ENCODE results near the gene CARD14.
"Not testable (repeated sequence)": the region's sequence is repeated elsewhere in the genome, so short reads cannot be mapped to it uniquely, and the experiment has no call there.

CARD14 gene

DNA sequence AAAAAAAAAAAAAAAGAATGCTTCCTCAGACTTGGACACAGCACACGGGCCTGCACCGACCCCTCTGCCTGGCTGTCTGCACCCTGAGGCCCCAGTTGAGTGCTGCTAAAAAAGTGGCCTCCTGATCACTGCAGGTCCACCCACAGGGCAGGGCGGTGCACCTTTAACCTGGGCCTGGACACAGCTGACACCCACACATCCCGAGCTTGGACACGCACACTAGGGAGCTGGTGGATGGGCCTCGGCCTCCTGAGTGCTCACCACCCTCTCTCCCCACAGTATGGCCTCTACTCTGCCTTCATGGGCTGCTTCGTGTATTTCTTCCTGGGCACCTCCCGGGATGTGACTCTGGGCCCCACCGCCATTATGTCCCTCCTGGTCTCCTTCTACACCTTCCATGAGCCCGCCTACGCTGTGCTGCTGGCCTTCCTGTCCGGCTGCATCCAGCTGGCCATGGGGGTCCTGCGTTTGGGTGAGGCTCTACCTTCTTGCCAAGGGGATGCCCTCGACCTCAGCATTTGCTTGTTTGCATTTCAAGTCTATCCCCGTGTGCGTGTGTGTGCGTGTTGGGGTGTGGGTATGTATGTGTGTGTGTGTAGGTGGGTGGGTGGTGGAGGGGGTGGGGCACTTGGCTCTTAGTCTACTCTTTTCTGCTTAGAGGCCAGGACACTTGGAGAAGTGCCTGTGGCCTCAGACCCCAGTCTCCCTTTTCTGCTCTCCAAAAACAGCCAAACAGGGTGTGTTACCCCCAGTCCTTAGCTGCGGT, 52.7 kb downstream of the CARD14 start:
- in situ Hi-C loops (cut with MboI; ENCODE audit: low sequenced_read_pairs) = no loop called here

DNA sequence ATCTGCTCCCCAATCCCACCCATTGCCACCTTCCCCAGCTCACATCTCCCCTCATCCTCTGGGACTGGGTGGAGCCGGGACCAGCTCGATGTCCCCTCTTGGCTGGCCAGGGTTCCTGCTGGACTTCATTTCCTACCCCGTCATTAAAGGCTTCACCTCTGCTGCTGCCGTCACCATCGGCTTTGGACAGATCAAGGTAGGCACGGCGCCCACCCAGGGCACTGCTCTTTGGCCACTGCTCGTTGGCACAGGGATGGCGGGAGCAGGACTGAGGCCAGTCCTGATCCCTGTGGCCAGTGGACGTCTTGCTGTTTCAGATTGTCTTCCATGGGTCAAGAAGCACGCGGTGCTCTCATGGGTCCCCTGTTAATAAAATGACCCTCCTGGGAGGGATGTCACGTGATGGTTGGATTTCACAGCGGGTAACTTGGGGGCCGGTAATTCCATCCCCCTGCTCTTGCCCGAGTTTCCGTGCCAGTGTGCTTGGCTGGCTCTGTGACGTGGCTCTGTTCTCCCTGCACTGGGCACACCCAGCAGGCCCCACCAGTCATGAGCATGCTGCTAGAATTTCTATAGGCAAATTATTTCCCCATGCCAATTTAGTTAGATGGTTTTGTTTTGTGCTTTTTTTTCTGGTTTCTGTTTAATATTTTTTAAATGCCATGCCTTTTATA, 53.4 kb downstream of the CARD14 start:
- in situ Hi-C loops (cut with MboI; ENCODE audit: low sequenced_read_pairs) = no loop called here

DNA sequence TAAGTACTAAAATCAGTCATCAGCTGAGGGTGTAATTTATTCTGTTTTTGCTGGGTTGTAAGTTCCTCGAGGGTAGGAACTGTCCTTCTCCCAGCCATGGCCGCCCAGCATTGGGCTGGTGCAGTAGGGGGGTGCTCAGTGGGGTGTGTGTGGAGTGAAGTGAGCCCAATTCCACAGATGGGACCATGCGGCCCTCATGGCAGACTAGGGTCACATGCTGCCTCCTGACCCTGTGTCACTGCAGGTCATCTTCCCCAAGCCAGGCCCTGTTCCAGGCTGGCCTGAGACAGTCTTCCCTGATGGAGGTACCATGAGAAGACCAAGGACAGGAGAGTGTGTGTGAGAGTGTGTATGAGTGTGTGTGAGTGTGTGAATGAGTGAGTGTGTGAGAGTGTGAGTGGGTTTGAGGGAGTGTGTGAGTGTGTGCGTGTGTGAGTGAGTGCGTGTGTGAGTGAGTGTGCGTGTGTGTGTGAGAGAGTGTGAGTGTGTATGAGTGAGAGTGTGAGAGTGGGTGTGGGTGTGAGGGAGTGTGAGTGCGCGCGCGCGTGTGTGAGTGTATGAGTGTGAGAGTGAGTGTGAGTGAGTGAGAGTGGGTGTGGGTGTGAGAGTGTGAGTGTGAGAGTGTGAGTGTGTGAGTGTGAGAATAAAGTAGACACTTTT, 54.1 kb downstream of the CARD14 start:
- in situ Hi-C loops (cut with MboI; ENCODE audit: low sequenced_read_pairs) = no loop called here

DNA sequence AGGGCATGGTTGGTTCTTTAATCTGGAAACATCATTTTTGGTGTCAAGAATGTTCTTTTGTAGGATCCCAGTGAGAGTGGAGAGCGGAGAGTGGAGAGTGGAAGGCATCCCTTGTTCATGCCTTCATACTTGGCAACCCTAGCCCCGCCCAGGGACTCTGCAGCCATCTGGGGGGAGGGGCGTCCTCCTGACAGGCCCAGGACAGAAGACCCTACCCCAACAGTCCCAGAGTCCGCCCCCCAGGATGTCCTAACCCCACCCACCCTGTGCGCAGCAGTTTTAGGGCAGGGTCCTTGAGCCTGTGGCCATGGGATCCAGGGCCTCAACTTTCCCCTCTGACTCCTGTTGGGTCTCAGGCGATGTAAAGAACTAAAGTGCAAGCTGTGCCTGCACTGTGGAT, 54.9 kb downstream of the CARD14 start:
- in situ Hi-C loops (cut with MboI; ENCODE audit: low sequenced_read_pairs) = no loop called here

DNA sequence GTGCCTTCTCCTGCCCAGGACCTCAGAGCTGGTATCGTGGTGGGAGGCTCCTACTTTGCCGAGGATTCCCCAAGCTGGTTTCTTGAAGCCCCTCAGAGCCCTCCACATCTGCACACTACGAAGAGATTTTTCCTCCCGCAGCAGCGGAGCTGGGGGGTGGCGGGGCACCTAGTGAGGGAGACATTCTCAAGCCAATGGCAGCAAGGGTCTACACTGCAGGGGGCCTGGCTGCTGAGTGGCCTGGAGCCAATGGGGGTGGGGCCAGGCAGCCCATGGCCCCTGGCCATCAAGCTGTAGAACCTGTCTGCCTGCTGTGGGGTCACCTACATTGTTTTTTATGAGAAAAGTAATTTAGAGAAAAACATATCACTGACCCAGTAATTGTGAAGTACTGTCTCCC, 55.4 kb downstream of the CARD14 start:
- in situ Hi-C loops (cut with MboI; ENCODE audit: low sequenced_read_pairs) = no loop called here

DNA sequence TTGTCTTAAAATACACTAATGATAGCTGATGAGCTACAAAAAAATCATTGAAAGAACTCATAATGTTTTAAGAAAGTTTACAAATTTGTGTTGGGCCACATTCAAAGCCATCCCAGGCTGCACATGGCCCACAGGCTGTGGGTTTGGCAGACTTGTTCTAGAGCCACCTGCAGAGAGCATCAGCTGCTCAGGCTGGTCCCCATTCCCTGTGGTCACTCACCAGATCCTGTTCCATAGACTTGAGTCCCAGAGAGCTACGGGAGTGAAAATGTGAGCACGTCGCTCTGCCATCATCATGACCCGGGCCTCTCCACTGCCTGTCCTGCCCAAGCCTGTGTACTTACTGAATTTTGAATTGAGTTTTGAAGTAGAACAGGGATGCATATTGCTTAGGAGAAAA, 57.3 kb downstream of the CARD14 start:
- in situ Hi-C loops (cut with MboI; ENCODE audit: low sequenced_read_pairs) = no loop called here

DNA sequence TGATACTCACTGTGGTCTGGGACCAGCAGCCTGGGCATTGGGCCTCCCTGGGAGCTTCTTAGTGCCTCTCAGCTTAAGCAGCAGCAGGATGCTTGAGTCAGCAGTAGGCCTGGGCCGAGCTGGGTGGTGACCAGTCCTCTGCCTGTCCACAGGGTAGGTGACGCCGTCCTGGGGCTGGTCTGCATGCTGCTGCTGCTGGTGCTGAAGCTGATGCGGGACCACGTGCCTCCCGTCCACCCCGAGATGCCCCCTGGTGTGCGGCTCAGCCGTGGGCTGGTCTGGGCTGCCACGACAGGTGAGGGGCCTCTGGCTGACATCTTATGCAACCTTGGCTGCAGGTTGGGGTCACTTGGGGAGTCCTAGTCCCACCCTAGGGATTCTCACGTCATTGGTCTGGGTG, 57.8 kb downstream of the CARD14 start:
- in situ Hi-C loops (cut with MboI; ENCODE audit: low sequenced_read_pairs) = no loop called here

DNA sequence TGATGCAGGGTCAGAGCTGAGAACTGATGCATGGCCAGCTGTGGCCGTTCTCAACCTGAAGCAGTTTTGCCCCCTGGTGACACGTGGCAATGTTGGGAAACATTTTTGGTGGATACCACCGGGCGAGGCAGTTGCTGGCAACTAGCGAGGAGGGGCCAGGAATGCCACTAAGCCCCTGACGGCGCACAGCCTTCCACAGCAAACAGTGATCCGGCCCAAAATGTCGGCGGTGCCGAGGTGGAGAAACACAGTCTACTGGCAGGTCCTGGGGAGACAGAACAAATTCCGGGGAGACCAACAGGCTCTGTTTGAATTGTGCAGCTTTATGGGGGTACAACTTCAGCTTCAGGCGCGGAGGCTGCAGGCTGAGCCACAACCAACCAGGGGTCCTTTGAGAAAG, 58.6 kb downstream of the CARD14 start:
- in situ Hi-C loops (cut with MboI; ENCODE audit: low sequenced_read_pairs) = no loop called here

DNA sequence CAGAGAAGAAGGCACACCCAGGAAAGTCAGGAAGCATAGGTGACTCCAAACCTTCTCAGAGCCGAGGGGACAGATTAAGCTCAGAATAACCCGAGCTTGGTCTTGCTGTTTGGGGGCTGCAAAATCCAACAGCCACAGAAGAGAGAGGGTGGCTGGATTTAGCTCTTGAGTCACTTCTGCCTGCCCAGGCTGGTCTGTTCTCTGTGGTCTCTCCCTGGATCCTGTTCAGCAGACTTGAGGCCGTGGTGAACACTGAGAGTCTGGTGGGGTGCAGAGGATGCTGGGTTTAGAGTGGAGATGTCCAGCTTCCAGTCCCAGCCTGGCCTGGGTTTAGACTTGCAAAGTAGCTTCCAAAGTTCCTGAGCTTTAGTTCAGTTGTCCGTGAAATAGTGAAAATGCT, 59.2 kb downstream of the CARD14 start:
- in situ Hi-C loops (cut with MboI; ENCODE audit: low sequenced_read_pairs) = no loop called here

DNA sequence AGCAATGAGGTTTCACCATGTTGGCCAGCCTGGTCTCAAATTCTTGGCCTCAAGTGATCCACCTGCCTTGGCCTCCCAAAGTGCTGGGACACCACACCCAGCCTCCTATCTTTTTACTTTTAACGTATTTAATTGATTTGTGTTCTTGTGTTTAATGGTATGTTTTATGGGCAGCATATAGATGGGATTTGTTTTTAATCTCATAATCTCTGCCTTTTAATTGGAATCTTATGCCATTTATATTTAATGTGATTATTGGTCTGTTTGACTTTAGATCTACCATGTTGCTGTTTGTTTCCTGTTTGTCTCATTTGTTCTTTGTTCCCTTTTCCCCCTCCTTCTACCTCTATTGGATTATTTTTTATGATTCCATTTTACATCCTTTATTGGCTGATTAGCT, 62.6 kb downstream of the CARD14 start:
- in situ Hi-C loops (cut with MboI; ENCODE audit: low sequenced_read_pairs) = no loop called here

DNA sequence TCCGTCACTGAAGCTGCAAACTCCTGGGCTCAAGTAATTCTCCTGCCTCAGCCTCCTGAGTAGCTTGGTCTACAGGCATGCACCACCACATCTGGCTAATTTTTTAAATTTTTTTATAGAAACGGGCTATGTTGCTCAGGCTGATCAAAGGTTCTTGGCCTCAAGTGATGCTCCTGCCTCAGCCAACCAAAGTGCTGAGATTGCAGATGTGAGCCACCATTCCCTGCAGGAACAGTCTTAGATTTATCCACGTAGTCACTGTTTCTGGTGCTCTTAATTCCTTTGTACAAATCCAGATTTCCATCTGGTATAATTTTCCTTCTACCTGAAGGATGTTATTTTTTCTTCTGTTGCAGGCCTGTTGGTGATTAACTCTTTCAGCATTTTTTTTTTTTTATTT, 63.4 kb downstream of the CARD14 start:
- in situ Hi-C loops (cut with MboI; ENCODE audit: low sequenced_read_pairs) = no loop called here

DNA sequence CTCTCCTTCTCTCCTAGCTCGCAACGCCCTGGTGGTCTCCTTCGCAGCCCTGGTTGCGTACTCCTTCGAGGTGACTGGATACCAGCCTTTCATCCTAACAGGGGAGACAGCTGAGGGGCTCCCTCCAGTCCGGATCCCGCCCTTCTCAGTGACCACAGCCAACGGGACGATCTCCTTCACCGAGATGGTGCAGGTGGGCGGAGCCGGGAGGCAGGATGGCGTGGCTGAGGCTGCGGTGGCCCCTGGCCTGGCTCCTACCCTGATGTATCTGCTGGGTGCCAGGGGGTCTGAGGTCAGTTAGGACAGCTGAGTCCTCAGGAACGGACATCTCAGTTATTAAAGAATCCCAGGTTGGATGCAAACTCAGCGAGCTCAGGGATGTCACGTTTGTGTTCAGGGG, 67.1 kb downstream of the CARD14 start:
- in situ Hi-C loops (cut with MboI; ENCODE audit: low sequenced_read_pairs) = no loop called here

DNA sequence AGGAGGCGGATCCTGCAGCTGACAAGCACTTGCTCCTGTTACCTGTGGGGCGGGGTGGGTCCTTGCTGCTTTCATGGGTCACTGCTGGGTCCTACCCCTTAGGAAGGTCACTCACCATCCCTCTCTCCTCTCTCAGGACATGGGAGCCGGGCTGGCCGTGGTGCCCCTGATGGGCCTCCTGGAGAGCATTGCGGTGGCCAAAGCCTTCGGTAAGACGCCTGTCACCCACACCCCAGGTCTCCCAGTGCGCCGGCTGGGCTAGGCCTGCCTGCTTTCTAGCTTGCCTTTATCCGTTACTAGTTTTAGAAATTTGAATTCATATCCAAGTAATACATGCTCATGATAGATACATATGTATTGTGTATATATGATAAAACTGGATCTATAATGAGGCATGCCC, 67.6 kb downstream of the CARD14 start:
- in situ Hi-C loops (cut with MboI; ENCODE audit: low sequenced_read_pairs) = no loop called here

DNA sequence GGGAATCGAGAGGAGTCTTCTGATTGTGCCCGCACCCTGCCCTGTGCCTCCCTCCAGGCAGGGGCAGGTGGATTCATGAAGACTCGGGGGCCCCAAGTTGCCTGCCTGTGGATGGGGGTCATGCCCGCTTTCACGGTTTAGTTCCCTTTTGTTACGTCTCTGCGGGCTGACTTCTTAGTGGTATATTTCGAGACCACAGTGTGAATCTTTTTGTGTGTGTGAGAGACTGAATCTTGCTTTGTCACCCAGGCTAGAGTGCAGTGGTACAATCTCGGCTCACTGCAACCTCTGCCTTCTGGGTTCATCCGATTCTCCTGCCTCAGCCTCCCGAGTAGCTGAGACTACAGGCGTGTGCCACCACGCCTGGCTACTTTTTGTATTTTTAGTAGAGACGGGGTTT, 72.7 kb downstream of the CARD14 start:
- in situ Hi-C loops (cut with MboI; ENCODE audit: low sequenced_read_pairs) = no loop called here

DNA sequence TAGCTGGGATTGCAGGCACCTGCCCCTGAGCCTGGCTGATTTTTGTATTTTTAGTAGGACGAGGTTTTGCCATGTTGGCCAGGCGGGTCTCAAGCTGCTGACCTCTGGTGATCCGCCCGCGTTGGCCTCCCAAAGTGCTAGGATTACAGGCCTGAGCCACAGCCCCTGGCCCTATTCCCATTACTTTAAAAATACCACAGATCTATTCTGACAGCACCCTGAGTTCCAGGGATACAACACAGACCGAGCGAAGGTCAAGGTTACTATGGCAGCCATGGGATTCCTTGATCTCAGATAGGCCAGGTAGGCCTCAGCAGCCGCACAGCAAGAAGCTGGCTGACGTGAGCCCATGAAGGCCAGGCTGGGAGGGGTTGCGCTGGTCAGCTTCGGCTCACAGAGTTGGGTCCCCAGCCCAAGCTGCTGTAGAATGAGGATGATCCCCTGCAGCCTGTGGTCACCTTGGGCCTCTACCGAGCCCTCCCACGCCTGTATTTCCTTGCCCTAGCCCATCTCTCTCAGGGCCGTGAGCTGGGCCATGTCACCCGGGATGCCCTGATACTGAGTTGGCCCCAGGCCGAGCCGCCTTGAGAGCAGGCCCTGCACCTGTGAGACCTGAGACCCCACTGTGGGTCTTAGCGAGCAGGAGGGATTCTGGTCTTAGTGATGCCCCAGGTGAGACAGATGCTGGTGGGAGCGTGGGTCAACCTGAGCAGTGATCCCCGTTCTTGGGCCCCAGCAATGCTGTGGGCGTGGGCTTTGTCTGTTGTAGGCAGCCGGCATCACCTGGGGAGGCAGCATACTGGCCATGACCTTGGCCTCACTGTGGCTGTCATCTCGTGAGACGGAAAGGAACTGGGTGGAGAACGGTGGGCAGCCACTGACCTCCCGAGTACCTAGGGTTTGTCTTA, 74.0 kb downstream of the CARD14 start:
- in situ Hi-C loops (cut with MboI; ENCODE audit: low sequenced_read_pairs) = no loop called here

DNA sequence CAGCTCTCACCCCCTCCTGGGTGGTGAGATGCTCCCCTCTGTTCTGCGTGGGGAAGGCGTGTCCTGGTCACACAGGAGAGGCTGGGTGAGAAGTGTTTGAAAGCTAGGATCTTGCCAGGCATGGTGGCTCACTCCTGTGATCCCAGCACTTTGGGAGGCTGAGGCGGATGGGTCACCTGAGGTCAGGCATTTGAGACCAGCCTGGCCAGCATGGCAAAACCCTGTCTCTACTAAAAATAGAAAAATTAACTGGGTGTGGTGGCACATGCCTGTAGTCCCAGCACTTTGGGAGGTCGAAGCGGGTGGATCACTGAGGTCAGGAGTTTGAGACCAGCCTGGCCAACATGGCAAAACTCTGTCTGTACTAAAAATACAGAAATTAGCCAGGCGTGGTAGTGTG, 74.6 kb downstream of the CARD14 start:
- in situ Hi-C loops (cut with MboI; ENCODE audit: low sequenced_read_pairs) = not testable (repeated sequence)

DNA sequence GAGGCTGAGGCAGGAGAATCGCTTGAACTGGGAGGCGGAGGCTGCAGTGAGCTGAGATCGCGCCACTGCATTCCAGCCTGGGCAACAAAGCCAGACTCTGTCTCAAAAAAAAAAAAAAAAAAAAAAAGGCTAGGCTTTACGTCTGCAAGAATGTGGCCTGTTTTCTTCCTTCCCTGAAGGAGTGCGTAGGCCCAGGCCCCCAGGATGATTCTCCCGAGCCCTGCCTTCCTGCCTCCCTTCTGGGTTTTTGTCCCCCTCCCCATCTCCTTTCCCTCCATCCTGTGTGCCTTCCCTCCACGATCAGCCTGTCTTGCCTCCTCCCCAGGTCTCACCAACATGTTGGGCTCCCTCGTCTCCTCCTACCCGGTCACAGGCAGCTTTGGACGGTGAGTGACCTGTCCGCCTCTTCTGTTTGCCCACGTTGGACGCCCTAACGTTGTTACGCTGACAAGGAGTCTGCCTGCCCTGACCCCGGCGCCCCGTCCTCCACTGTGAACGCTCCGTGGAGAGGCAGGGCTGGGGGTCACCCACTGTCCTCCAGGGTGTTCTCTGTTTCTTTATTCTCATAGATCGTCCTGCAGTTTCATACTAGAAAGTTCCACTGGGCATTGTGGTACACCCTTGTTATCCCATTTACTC, 75.2 kb downstream of the CARD14 start:
- in situ Hi-C loops (cut with MboI; ENCODE audit: low sequenced_read_pairs) = no loop called here

DNA sequence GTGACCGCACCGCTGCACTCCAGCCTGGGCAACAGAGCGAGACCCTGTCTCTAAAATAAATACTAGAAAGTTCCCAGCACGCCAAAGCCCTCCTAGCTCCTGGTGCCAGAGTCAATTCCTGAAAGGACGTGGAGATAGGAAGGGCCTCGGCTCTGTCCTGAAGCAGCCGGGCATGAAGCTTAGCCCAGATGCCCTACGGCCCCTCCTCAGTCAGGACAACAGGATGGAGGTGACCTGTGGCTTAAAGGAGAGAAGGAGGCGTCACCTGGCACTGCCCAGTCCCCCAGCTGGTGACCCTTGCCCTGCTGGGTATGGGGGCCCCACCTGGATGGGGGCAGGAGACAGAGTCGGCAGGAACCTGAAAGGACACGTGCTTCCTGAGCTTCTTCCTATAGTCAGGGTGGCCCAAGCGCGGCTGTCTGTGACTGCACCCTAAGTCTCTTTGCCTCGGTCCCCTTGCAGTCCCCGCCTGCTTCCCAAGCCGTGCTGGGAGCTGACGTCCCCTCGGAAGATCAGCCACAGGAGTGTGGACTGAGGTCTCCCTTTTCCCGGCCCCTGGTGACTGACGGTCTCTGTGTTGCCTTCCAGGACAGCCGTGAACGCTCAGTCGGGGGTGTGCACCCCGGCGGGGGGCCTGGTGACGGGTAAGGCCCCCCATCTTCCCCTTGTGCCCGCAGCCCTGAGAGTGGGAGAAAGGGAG, 75.9 kb downstream of the CARD14 start:
- in situ Hi-C loops (cut with MboI; ENCODE audit: low sequenced_read_pairs) = no loop called here

DNA sequence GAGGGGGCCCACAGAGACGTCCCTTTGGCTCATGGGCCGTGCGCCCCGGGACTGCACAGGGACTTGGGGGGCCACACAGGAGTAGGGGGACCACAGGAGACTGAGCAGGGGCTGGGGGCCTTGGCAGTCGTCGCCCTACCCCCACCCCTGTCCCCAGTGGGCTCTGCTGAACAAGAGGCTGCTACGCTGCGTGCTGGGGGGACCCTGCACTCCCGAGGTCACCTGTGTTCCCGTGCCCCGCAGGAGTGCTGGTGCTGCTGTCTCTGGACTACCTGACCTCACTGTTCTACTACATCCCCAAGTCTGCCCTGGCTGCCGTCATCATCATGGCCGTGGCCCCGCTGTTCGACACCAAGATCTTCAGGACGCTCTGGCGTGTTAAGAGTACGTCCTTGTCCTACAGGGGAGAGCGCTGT, 76.4 kb downstream of the CARD14 start:
- in situ Hi-C loops (cut with MboI; ENCODE audit: low sequenced_read_pairs) = no loop called here

DNA sequence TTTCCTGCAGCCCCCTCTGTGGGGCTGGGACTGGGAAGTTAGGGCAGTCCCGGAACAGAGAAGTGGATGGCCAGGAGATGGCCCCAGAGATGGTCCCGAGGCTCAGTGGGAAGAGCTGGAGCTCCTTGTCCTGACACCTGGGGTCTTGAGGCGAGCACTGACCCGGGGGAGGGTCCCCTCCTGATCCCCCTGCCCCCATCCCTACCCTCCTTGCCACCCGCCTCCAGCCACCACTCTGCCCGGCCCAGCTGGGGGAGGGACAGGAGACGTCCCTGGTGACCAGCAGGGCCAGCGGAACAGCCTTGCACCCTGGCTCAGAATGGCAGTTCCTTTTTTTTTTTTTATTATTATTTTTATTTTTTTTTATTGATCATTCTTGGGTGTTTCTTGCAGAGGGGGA, 76.9 kb downstream of the CARD14 start:
- in situ Hi-C loops (cut with MboI; ENCODE audit: low sequenced_read_pairs) = no loop called here
